Thoracic aorta (tissue), 2 donors: ENCODE data around the gene ITGAL. TPM values are rescaled to one million over a fixed set of nuclear protein-coding genes. Genes with fewer than 3 reads are reported as not detected.

Experiments used
- ATAC-seq: fragments of 150-250 bp; one replicate; pipeline ENCODE4 v1.8.0; 2017; ENCODE audit warnings: low read depth; ENCODE audit not compliant: insufficient number of reproducible peaks, low FRiP score
- DNase-seq: peaks from one replicate; pipeline ENCODE4 v3.0.0-alpha.2; 2020; ENCODE audit warnings: low spot score
- H3K27ac ChIP-seq, 2 donors: fragments of 200-600 bp; sonication (generic); 1 replicate in 1 of 2; 2 replicates in 1 of 2; pipeline ENCODE4 v1.5.1; 2016; ENCODE audit warnings: mild to moderate bottlenecking in 2 of 2, moderate library complexity in 2 of 2
- H3K27me3 ChIP-seq: fragments of 200-600 bp; sonication (generic); replicated peaks from 2 replicates; pipeline ENCODE4 v1.6.0; 2016; ENCODE audit warnings: mild to moderate bottlenecking; ENCODE audit not compliant: insufficient read depth
- H3K36me3 ChIP-seq: fragments of 200-600 bp; sonication (generic); one replicate; pipeline ENCODE4 v1.5.1; 2016
- H3K4me1 ChIP-seq, 2 donors: fragments of 200-600 bp; sonication (generic); 1 replicate in 1 of 2; 2 replicates in 1 of 2; pipeline versions ENCODE4 v1.5.1 to v1.6.0; 2016; ENCODE audit warnings: low read depth in 2 of 2, mild to moderate bottlenecking in 1 of 2; ENCODE audit not compliant: control insufficient read depth in 1 of 2
- H3K4me3 ChIP-seq: fragments of 200-600 bp; sonication (generic); 2 replicates; pipeline ENCODE4 v1.5.1; 2016; ENCODE audit warnings: mild to moderate bottlenecking
- H3K9me3 ChIP-seq: fragments of 200-600 bp; sonication (generic); 2 replicates; pipeline ENCODE4 v1.5.1; 2016
- CTCF ChIP-seq: fragments of 200-600 bp; sonication (generic); IDR thresholded peaks from one replicate; pipeline ENCODE4 v1.5.1; 2019; ENCODE audit warnings: antibody characterized with exemption
- total RNA-seq, 2 donors: library from RNA; depleted of rRNA; stranded (reverse); fragments of >200 nt; gene quantifications; one replicate each; pipeline versions ENCODE4 v1.1.0 to v1.2.3, GENCODE V29; 2016

ITGAL gene
- total RNA-seq, 2 donors from 2014 or later: 3.2 to 5.4 TPM

- no peak for TF ChIP-seq CTCF
Observed at GRCh38 chr16:30493941-30494488, 21.5 kb downstream of the ITGAL start.

GRCh38 chr16:30494709-30495108 lies 22.2 kb downstream of the ITGAL start:
- TF ChIP-seq CTCF: no peak
- Histone ChIP-seq H3K27me3 (no peaks in the 10 kb centered on the region), H3K36me3 (no peaks in the 10 kb centered on the region), H3K4me1 (no peaks in the 10 kb centered on the region), H3K4me3 (no peak overlapping the region), H3K9me3 (no peaks in the 10 kb centered on the region), H3K27ac (no peak overlapping the region)
- DNase-seq: no peak
- ATAC-seq: no peak

More at GRCh38 chr16:30493941-30494488, 21.5 kb downstream of the ITGAL start:
- ATAC-seq (no peak), DNase-seq (no peak)
- no peak overlapping the region for H3K4me3 ChIP-seq
- no peaks in the 10 kb centered on the region for H3K27me3 ChIP-seq
- no peaks in the 10 kb centered on the region for H3K4me1 ChIP-seq
- H3K27ac ChIP-seq: no peak overlapping the region
- no peaks in the 10 kb centered on the region for H3K36me3 ChIP-seq
- no peaks in the 10 kb centered on the region for H3K9me3 ChIP-seq

DNA sequence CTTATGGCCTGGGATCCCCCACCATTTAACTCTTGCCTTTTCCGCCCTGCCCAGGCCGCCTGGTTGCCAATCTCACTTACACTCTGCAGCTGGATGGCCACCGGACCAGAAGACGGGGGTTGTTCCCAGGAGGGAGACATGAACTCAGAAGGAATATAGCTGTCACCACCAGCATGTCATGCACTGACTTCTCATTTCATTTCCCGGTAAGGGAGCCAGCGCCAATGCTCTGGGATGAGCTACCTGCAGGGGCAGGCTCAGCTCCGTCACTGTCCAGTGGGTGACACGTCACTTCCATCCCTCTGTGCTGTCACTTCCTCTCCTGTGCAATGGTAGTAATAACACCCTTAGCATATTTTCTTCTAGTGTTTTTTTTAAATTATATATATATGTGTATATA lies 26.7 kb downstream of the ITGAL start:
- Histone ChIP-seq H3K9me3 (no peaks in the 10 kb centered on the region), H3K4me3 (no peak overlapping the region), H3K4me1 (no peaks in the 10 kb centered on the region), H3K36me3 (no peaks in the 10 kb centered on the region), H3K27ac (no peak overlapping the region), H3K27me3 (no peaks in the 10 kb centered on the region)
- no peak for ATAC-seq
- no peak for DNase-seq
- TF ChIP-seq CTCF: no peak

GRCh38 chr16:30503403-30504296 lies 31.1 kb downstream of the ITGAL start:
- no peak for ATAC-seq
- no peaks in the 10 kb centered on the region for H3K27me3 ChIP-seq
- no peaks in the 10 kb centered on the region for H3K9me3 ChIP-seq
- no peak overlapping the region for H3K4me3 ChIP-seq
- H3K27ac ChIP-seq: no peak overlapping the region
- no peaks in the 10 kb centered on the region for H3K4me1 ChIP-seq
- no peak for TF ChIP-seq CTCF
- DNase-seq: no peak
- H3K36me3 ChIP-seq: no peaks in the 10 kb centered on the region

- TF ChIP-seq CTCF: no peak
- ATAC-seq (no peak), DNase-seq (no peak)
- Histone ChIP-seq H3K27me3 (no peaks in the 10 kb centered on the region), H3K4me3 (no peak overlapping the region), H3K9me3 (no peaks in the 10 kb centered on the region), H3K36me3 (no peaks in the 10 kb centered on the region), H3K27ac (no peak overlapping the region), H3K4me1 (no peaks in the 10 kb centered on the region)
Observed at GRCh38 chr16:30509081-30509765, 36.7 kb downstream of the ITGAL start.
